ENCODE measurements around the gene CDC27.

- TF ChIP-seq CTCF (optimal IDR thresholded peaks at IDR 0.05 in 1 of 3, IDR thresholded peaks at IDR 0.05 in 1 of 3, conservative IDR thresholded peaks at IDR 0.05 in 1 of 3; ENCODE audit: extremely low read depth in 1 of 3, insufficient read depth in 2 of 3, low read length in 3 of 3): no peak
- no peak for TF ChIP-seq EZH2 (IDR thresholded peaks at IDR 0.05; ENCODE audit: low read length)
Observed at GRCh38 chr17:47096343-47096742, 92.8 kb downstream of the CDC27 start.

Measured in keratinocyte (primary cell).